Activated CD8-positive, alpha-beta memory T cell treated with anti-CD3 and anti-CD28 coated beads for 48 hours (primary cell): ENCODE results near the gene KLRF2.
"Not testable (repeated sequence)": the region's sequence is repeated elsewhere in the genome, so short reads cannot be mapped to it uniquely, and the experiment has no call there.

Experiments
- DNase-seq, 3 experiments: peaks; one replicate each; pipeline ENCODE4 v3.0.0-alpha.2; 2020; ENCODE audit warnings: low read depth in 2 of 3, low spot score in 2 of 3

The KLRF2 gene, protein sequence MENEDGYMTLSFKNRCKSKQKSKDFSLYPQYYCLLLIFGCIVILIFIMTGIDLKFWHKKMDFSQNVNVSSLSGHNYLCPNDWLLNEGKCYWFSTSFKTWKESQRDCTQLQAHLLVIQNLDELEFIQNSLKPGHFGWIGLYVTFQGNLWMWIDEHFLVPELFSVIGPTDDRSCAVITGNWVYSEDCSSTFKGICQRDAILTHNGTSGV

DNA sequence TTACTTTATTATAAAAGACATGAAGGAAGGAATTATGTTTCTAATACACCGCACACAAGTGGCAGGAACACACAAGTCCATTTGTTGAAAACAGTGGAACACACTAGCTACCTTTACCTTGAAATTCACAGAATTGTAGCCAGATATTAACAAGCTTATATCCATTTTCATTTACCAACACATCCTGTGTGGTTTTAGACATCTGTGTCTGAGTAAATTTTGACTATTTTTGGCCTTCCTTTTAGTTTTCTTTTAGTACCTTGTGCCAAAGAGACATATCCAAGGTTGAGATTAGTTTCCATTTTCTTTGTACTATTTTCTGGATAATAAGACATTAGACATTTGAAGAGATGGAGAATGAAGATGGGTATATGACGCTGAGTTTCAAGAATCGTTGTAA is at the start of gene KLRF2:
Gene KLRF2 (plus strand): TSS at position 244 of the 400 bp plus-strand sequence. CDS start 107 bp downstream, at position 351.
- no peak for DNase-seq

- DNase-seq = no peak
Observed at GRCh38 chr12:9831720-9832119, 49.6 kb upstream of the KLRF2 start.

DNA sequence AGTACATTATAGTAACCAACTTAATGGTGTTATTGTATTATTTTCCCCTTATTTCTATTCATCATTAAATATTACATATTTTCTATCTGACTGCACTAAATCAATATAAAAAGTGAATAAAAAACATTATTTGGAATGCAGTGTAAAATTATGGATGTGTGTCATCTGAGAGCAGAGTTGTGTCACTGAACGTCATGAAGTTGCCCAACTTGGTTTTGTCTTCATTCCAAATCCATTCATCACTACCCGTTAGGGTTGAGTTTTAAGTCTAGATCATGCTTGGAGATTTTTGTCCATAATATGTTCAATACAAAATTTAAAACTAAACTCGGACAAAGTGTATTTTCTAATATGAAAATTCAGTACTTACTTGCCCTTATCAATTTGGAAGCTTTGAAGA is 37.9 kb upstream of the KLRF2 start:
- DNase-seq = no peak

DNA sequence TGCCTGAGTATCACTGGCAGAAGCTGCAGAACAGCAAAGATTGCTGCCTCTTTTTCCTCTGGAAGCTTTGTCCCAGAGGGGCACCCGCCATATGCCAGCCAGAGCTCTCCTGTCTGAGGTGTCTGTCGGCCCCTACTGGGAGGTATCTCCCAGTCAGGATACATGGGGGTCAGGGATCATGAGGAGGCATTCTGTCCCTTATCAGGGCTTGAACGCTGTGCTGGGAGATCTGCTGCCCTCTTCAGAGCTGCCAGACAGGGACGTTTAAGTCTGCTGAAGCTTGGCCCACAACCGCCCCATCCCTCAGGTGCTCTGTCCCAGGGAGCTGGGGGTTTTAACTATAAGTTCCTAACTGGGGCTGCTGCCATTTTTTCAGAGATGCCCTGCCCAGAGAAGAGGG is 32.4 kb upstream of the KLRF2 start:
- DNase-seq = no peak

GRCh38 chr12:9851050-9851449 is 30.2 kb upstream of the KLRF2 start:
- no peak for DNase-seq

- DNase-seq = no peak
Observed at GRCh38 chr12:9851927-9852326, 29.4 kb upstream of the KLRF2 start.

GRCh38 chr12:9856151-9856550 is 25.1 kb upstream of the KLRF2 start:
- DNase-seq = no peak

DNA sequence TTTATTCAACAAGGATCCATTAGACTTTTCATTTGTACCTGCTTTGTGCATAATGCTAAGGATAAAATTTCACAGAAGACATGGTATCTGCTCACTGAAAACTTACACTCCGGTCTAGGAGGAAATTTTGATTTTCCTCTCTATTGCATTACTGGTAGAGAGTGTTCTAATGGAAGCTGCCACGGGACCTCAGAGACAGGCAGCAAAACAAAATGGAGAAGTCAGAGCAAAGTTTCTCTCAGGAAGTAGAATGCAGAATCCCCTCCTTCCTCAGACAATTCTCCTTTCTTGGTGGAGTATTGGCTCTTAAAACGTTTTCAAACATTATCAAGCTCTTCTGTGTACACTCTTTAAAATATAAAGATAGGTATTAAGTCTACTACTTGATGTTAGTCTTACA is 24.4 kb upstream of the KLRF2 start:
- DNase-seq = no peak

DNA sequence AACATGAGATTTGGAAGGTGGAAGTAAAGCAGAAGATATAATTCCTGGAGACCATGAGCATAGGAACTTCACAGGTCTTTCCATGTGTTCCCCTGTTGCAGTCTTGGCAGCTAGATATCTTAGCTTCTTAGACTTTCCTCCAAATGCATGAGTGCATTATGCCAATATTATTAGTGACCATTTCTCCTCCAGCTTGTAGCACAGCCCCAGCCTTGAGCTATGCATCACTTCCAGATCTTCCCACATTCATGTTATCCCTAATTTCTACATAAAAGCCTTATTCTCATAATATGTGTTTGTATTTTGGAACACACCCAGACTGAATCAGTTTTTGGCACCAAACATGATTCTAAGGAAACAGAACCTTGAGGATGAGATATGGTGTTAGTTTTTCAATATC is 23.2 kb upstream of the KLRF2 start:
- DNase-seq = no peak

DNA sequence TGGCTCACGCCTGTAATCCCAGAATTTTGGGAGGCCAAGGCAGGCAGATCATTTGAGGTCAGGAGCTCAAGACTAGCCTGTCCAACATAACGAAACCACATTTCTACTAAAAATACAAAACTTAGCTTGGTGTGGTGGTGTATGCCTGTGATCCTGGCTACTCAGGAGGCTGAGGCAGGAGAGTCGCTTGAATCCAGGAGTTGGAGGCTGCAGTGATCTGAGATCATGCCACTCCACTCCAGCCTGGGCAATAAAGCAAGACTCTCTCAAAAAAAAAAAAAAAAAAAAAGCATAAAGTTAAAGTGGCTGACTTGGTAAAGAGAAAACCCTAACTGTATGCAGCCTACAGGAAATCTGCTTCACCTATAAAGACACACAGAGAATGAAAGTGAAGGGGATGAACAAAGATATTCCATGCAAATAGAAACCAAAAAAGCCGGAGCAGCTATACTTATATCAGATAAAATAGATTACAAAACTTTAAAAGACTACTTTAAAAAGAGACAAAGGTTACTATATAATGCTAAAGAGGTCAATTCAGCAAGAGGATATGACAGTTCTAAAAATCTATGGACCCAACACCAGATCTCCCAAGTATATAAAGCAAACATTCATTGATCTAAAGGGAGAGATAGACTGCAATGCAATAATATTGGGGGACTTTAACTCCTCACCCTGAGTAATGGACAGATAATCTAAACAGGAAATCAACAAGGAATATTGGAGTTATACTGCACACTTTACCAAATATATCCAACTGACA is 16.2 kb upstream of the KLRF2 start:
- DNase-seq = no peak

DNA sequence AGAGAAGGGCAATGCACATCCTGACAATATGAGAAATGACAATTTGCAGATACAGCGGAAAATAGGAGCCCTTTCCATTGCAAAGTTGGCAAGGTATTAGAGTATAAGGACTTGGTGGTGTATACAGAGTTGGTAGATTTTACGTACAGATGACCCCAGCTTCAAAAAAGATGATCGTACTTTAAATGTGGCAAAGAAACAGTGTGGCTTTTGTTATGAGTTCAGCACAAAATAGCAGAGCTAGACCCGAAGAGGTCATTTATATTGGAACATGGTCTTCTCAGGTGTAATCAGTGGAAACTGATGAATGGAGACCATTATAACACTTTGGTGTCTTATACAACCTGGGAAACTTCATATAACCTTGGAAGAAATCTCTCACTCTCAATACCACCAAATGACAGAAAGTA is 14.4 kb upstream of the KLRF2 start:
- DNase-seq = no peak

DNA sequence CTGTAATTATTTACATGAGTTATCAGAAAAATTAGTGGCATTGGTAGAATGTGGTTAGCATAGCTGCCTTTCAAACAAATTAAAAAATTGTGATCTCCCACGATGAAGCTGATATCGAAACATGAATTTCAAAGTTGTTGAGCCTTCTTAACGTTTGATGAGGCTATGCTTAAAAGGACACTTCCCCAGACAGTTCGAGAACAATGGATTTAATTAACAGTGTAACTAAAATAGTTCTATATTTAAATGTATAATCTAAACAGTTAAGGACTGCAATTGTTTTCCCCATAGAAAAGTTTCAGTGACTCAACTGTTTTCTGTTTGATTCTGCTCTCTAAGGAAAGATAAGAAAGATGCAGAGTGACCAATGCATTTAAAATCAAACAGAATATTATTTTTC is 13.8 kb upstream of the KLRF2 start:
- no peak for DNase-seq

- DNase-seq = no peak
Observed at GRCh38 chr12:9868311-9868801, 12.9 kb upstream of the KLRF2 start.

GRCh38 chr12:9868951-9869306 is 12.4 kb upstream of the KLRF2 start:
- DNase-seq = no peak

DNA sequence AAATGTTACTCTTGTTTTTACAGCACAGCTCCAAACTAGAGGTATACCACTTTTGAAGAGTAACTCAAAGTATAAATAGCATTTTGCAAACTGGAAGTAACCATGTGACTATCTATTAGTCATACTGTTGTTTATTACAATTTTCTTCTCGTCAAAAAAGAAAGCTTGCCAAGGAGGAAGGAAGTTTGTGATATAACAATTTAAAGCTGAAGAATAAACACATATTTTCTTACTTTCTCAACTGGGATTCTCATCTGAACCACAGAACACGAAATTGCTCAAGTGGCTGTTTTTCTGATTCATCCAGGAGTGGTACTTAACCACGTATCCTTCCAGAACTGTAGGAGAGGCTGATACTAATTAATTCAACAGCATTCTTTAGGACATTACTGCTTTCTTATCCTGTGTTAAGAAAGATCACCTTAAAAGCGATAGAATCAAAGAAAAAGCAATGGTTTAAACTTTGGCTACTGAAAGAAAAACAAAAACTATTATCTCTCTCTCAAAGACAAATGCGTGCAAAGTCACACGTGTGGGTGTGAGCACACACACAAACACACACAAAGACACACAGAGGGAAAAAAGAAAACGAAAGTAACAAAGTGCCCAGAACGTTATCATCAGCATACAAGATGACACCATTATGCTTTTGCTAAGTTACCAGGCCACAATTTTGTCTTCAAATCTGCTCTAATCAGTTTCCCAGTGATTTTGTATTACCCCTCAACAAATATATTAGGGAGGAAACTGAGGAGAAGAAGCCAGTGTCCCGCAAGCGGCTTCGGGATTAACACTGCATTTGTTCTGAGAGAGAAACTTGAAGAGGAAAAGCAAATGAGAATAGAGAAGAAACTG is 11.8 kb upstream of the KLRF2 start, which contains the start of gene CLEC2B:
Gene CLEC2B (minus strand): TSS at position 48 of the 855 bp plus-strand sequence.
- DNase-seq = no peak

DNA sequence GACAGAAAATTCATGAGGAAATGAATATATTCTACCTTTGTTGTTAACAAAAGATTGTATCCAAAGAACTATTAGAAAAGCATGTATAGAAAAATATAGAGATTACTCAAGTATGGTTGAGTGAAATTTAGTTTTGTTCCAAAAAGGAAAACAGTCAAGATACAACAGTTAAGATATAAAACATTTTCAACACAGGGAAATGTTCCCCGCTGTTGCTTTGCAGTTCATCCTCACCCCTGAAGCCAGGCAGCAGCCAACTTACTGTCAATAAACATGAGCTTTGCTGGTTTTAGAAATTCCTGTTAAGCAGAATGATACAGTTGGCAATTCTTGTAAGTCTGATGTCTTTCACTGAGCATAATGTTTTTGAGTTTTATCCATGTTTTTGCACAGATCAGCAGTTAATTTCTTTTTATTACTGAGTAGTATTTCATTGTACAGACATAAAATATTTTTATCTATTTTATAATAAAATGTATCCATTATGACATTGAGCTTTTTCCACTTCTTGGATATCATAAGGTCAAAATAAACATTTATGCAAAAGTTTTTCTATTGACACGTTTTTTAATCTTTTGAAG is 10.9 kb upstream of the KLRF2 start:
- DNase-seq = no peak

GRCh38 chr12:9872162-9872561 is 9.1 kb upstream of the KLRF2 start:
- DNase-seq = no peak

DNA sequence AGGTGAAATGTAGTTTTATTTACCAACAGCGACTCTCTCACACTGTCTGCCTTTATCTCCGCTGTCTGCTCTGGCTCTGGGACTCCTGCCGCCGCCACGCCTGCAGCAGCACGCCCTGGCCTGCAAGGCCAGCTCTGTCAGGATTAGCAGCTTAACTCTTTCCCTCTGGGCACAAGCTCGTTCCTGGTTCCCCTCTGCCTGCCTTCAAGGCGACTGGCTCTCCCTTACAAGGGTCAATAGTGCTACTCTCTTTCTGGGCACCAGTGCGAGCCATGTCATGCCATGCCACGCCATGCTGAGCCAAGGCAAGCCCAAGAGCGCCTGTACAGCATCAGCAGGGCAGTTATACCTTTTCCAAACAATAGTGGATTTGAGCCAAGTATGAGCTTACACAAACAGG is 8.5 kb upstream of the KLRF2 start:
- DNase-seq = no peak

GRCh38 chr12:9876120-9876519 is 5.2 kb upstream of the KLRF2 start:
- DNase-seq = not testable (repeated sequence)

DNA sequence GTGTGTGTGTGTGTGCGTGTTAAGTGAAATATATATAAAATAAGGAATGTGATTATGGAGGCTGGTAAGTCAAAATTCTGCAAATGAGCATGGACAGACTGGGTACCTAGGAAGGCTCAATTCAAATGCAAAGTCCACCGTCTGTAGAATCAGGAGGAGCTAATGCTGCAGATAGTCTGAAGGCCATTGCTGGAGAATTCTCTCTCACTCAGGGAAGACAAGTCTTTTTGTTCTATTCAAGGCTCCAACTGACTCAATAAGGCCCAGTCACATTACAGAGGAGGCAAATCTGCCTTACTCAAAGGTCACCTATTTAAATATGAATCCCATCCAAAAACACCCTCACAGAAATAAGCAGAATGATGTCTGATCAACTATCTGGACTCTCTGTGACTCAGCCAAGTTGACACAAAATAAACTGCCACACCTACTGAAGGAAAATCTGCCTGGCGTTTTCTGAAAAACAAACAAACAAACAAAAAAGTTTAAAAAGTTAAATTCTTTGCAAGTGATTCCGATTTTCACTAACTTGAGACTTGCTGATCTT is 684 bp upstream of the KLRF2 start:
- no peak for DNase-seq

GRCh38 chr12:9881988-9882387 is 699 bp downstream of the KLRF2 start:
- DNase-seq = no peak
